Vagina (tissue), 2 donors: ENCODE results near the gene DRD4. TPM values are rescaled to one million over a fixed set of nuclear protein-coding genes. Genes with fewer than 3 reads are reported as not detected.
"Not testable (repeated sequence)": the region's sequence is repeated elsewhere in the genome, so short reads cannot be mapped to it uniquely, and the experiment has no call there.

Experiments
- DNase-seq, 2 donors: peaks; one replicate each; pipeline ENCODE4 v3.0.0-alpha.2; 2017; ENCODE audit errors: extremely low spot score in 2 of 2
- H3K27ac ChIP-seq: fragments of 200-600 bp; sonication (generic); one replicate; pipeline ENCODE4 v1.5.1; 2019
- H3K27me3 ChIP-seq: fragments of 200-600 bp; sonication (generic); one replicate; pipeline ENCODE4 v1.5.1; 2019
- H3K36me3 ChIP-seq, 2 donors: fragments of 200-600 bp; sonication (generic); one replicate each; pipeline ENCODE4 v1.5.1; 2017 to 2019
- H3K4me1 ChIP-seq: fragments of 200-600 bp; sonication (generic); one replicate; pipeline ENCODE4 v1.5.1; 2019
- H3K4me3 ChIP-seq, 2 donors: fragments of 200-600 bp; sonication (generic); 1 replicate in 1 of 2; 2 replicates in 1 of 2; pipeline ENCODE4 v1.5.1; 2016 to 2019
- H3K9me3 ChIP-seq: fragments of 200-600 bp; sonication (generic); one replicate; pipeline ENCODE4 v1.5.1; 2019
- POLR2A ChIP-seq, 2 donors: fragments of 450-650 bp; IDR thresholded peaks; one replicate each; pipeline ENCODE4 v1.6.1; 2017; ENCODE audit warnings: antibody characterized with exemption in 2 of 2, mild to moderate bottlenecking in 2 of 2, moderate library complexity in 2 of 2
- POLR2AphosphoS5 ChIP-seq, 2 donors: sonication (generic); formaldehyde crosslinking; IDR thresholded peaks; one replicate each; pipeline ENCODE4 v1.9.0; 2017; ENCODE audit warnings: antibody characterized with exemption in 2 of 2, mild to moderate bottlenecking in 2 of 2, low read depth in 1 of 2; ENCODE audit not compliant: insufficient read depth in 1 of 2
- intact Hi-C: fragments of 100-400 bp; cut with DNase I; formaldehyde crosslinking; loops from one replicate; pipeline ENCODE4 v1.15.1; 2023
- total RNA-seq: library from RNA; depleted of rRNA; stranded (reverse); fragments of >200 nt; gene quantifications from one replicate; pipeline ENCODE4 v1.2.3, GENCODE V29; 2016
- TF ChIP-seq, protein P1 (sequence below), 3 experiments: fragments of 450-650 bp in 2 of 3; fragments of 200-600 bp in 1 of 3; sonication (generic) in 1 of 3; IDR thresholded peaks; one replicate each; pipeline ENCODE4 v1.5.1; 2017 to 2019; ENCODE audit warnings: antibody characterized with exemption in 3 of 3, mild to moderate bottlenecking in 2 of 3, moderate library complexity in 2 of 3

DRD4 gene
- total RNA-seq, 1 donor from 2014 or later = 1.2 TPM

GRCh38 chr11:643849-644738, 7.0 kb downstream of the DRD4 start:
- H3K27me3 ChIP-seq = no peaks in the 10 kb centered on the region
- H3K36me3 ChIP-seq = peaks cover 0 to 13% of the 10 kb centered on the region in 2 donors
- H3K4me3 ChIP-seq = no peak overlapping the region
- H3K4me1 ChIP-seq = no peaks in the 10 kb centered on the region
- no peaks in the 10 kb centered on the region for H3K9me3 ChIP-seq
- no peak for DNase-seq
- H3K27ac ChIP-seq = no peak overlapping the region
- intact Hi-C loops = no loop called here
- TF ChIP-seq, protein P1, sequence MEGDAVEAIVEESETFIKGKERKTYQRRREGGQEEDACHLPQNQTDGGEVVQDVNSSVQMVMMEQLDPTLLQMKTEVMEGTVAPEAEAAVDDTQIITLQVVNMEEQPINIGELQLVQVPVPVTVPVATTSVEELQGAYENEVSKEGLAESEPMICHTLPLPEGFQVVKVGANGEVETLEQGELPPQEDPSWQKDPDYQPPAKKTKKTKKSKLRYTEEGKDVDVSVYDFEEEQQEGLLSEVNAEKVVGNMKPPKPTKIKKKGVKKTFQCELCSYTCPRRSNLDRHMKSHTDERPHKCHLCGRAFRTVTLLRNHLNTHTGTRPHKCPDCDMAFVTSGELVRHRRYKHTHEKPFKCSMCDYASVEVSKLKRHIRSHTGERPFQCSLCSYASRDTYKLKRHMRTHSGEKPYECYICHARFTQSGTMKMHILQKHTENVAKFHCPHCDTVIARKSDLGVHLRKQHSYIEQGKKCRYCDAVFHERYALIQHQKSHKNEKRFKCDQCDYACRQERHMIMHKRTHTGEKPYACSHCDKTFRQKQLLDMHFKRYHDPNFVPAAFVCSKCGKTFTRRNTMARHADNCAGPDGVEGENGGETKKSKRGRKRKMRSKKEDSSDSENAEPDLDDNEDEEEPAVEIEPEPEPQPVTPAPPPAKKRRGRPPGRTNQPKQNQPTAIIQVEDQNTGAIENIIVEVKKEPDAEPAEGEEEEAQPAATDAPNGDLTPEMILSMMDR (IDR thresholded peaks at IDR 0.05) = no peak
- TF ChIP-seq POLR2AphosphoS5 (IDR thresholded peaks at IDR 0.05; ENCODE audit: insufficient read depth in 1 of 2, low read depth in 1 of 2) (no peak), POLR2A (IDR thresholded peaks at IDR 0.05) (no peak)

- intact Hi-C loops = no loop called here
- no peak for DNase-seq
- no peaks in the 10 kb centered on the region for H3K27me3 ChIP-seq
- no peak overlapping the region for H3K4me3 ChIP-seq
- TF ChIP-seq, protein P1 (IDR thresholded peaks at IDR 0.05) = no peak
- TF ChIP-seq POLR2AphosphoS5 (IDR thresholded peaks at IDR 0.05; ENCODE audit: insufficient read depth in 1 of 2, low read depth in 1 of 2) (no peak), POLR2A (IDR thresholded peaks at IDR 0.05) (no peak)
- peaks cover 0 to 16% of the 10 kb centered on the region in 2 donors for H3K36me3 ChIP-seq
- H3K27ac ChIP-seq = no peak overlapping the region
- no peaks in the 10 kb centered on the region for H3K9me3 ChIP-seq
- no peaks in the 10 kb centered on the region for H3K4me1 ChIP-seq
Observed at GRCh38 chr11:645536-645935, 8.5 kb downstream of the DRD4 start.

GRCh38 chr11:646214-646613, 9.1 kb downstream of the DRD4 start:
- Histone ChIP-seq H3K27me3 (no peaks in the 10 kb centered on the region), H3K36me3 (peaks cover 0 to 23% of the 10 kb centered on the region in 2 donors), H3K4me1 (no peaks in the 10 kb centered on the region), H3K27ac (no peak overlapping the region), H3K4me3 (no peak overlapping the region), H3K9me3 (no peaks in the 10 kb centered on the region)
- TF ChIP-seq POLR2A (IDR thresholded peaks at IDR 0.05) (no peak), POLR2AphosphoS5 (IDR thresholded peaks at IDR 0.05; ENCODE audit: insufficient read depth in 1 of 2, low read depth in 1 of 2) (no peak)
- TF ChIP-seq, protein P1 (IDR thresholded peaks at IDR 0.05) = no peak
- no peak for DNase-seq
- intact Hi-C loops = no loop called here

- intact Hi-C loops, H3K9me3 ChIP-seq, H3K27me3 ChIP-seq, H3K4me1 ChIP-seq, H3K4me3 ChIP-seq, H3K27ac ChIP-seq, DNase-seq: not testable (repeated sequence)
- peaks cover 0 to 25% of the 10 kb centered on the region in 2 donors for H3K36me3 ChIP-seq
Observed at GRCh38 chr11:647672-648158, 10.6 kb downstream of the DRD4 start.

- Histone ChIP-seq H3K27me3 (no peaks in the 10 kb centered on the region), H3K36me3 (peaks cover 0 to 11% of the 10 kb centered on the region in 2 donors), H3K9me3 (no peaks in the 10 kb centered on the region), H3K27ac (no peak overlapping the region), H3K4me1 (no peaks in the 10 kb centered on the region), H3K4me3 (no peak overlapping the region)
- no peak for DNase-seq
- intact Hi-C loops = no loop called here
- TF ChIP-seq POLR2A (IDR thresholded peaks at IDR 0.05) (no peak), POLR2AphosphoS5 (IDR thresholded peaks at IDR 0.05; ENCODE audit: insufficient read depth in 1 of 2, low read depth in 1 of 2) (no peak)
- TF ChIP-seq, protein P1 (IDR thresholded peaks at IDR 0.05) = no peak
Observed at GRCh38 chr11:650482-650881, 13.4 kb downstream of the DRD4 start.

- H3K27me3 ChIP-seq, intact Hi-C loops, DNase-seq, H3K27ac ChIP-seq, H3K9me3 ChIP-seq, H3K4me3 ChIP-seq, H3K4me1 ChIP-seq: not testable (repeated sequence)
- peaks cover 0 to 11% of the 10 kb centered on the region in 2 donors for H3K36me3 ChIP-seq
Observed at GRCh38 chr11:653136-653535, 16.1 kb downstream of the DRD4 start.
